Measurements from ENCODE around the gene BACE1-AS. TPM values are rescaled to one million over a fixed set of nuclear protein-coding genes. Genes with fewer than 3 reads are reported as not detected.

BACE1-AS gene
- total RNA-seq, 1 donor from 2014 or later: 10.3 TPM

DNA sequence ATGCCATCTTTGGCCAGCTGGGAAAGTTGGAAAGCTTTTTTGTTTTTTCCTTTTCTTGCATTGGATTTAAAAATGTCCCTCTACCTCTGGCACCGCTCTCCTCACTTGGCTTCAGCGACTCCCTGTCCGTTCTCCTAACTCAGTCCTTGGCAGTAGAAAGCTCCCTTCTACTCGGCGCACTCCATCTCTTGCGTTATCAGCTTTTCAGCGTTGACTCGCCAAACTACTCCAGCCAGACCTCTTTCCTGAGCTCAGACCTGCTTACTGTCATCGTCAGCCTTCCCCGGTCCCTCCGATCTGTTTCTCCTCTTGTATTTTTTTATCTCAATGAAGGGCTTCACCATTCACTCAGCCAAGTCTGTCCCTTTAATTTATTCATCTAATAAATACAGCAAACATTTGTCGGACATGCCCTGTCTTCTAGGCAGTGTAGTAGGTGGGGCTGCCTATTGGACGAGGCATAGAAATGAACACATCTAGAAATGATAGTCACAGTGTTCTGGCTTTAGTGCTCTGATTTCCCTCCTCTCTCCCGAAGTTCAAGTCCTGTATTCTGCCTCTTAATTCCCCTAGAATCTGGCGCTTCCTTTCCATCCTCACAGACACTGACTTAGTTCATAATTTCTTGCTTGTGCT is 37.3 kb downstream of the BACE1-AS start:
- H3K4me2 ChIP-seq: peak overlapping the region; percentile 92
- peak overlapping the region; percentile 92 for H3K4me3 ChIP-seq
- Mint-ChIP-seq H3K27ac (no peak overlapping the region), H3K36me3 (no peaks in the 10 kb centered on the region), H3K9me3 (no peaks in the 10 kb centered on the region), H3K27me3 (ENCODE audit: insufficient read depth, low read depth) (no peaks in the 10 kb centered on the region), H3K4me3 (no peak overlapping the region), H3K4me1 (peaks cover 3% of the 10 kb centered on the region)
- no peak overlapping the region for H3K27ac ChIP-seq
- no peaks in the 10 kb centered on the region for H3K4me1 ChIP-seq
- peak; percentile 25 for DNase-seq (ENCODE audit: low spot score)
- H3K27me3 ChIP-seq: no peaks in the 10 kb centered on the region
- peaks cover 14% of the 10 kb centered on the region for H4K20me1 ChIP-seq (ENCODE audit: low read depth)
- no peaks in the 10 kb centered on the region for H3K36me3 ChIP-seq
- peaks cover 8% of the 10 kb centered on the region for H3F3A ChIP-seq (ENCODE audit: low read depth)
- H3K9ac ChIP-seq: peak overlapping the region; percentile 40
- TF ChIP-seq EZH2 (IDR thresholded peaks at IDR 0.05): no peak
- TF ChIP-seq, protein P1, sequence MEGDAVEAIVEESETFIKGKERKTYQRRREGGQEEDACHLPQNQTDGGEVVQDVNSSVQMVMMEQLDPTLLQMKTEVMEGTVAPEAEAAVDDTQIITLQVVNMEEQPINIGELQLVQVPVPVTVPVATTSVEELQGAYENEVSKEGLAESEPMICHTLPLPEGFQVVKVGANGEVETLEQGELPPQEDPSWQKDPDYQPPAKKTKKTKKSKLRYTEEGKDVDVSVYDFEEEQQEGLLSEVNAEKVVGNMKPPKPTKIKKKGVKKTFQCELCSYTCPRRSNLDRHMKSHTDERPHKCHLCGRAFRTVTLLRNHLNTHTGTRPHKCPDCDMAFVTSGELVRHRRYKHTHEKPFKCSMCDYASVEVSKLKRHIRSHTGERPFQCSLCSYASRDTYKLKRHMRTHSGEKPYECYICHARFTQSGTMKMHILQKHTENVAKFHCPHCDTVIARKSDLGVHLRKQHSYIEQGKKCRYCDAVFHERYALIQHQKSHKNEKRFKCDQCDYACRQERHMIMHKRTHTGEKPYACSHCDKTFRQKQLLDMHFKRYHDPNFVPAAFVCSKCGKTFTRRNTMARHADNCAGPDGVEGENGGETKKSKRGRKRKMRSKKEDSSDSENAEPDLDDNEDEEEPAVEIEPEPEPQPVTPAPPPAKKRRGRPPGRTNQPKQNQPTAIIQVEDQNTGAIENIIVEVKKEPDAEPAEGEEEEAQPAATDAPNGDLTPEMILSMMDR (IDR thresholded peaks at IDR 0.05): no peak
- TF ChIP-seq EZH2phosphoT487 (IDR thresholded peaks at IDR 0.05): no peak
- no peaks in the 10 kb centered on the region for H3K9me3 ChIP-seq (ENCODE audit: low read depth)
- peak overlapping the region; percentile 96 for H2AFZ ChIP-seq (replicated peaks)
- H3K79me2 ChIP-seq (ENCODE audit: low read depth): peaks cover 10% of the 10 kb centered on the region

DNA sequence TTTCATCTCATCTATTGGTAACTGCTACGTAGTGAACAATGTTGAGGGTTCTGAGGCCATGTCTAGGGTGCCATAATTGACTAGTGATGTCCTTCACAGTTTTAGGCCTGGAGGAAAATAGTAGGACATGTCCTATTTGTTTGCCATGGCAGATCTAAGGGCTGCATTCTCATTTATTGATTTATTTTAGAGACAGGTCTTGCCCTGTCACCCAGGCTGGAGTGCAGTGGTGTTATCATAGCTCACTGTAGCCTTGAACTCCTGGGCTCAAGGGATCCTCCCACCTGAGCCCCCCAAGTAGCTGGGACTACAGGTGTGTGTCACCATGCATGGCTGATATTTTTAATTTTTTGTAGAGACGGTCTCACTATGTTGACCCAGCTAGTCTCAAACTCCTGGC is 41.7 kb downstream of the BACE1-AS start:
- no peaks in the 10 kb centered on the region for H3K27me3 ChIP-seq
- peaks cover 10% of the 10 kb centered on the region for H3K79me2 ChIP-seq (ENCODE audit: low read depth)
- no peaks in the 10 kb centered on the region for H3K27me3 Mint-ChIP-seq (ENCODE audit: insufficient read depth, low read depth)
- DNase-seq (ENCODE audit: low spot score): no peak
- peaks cover 20% of the 10 kb centered on the region for H4K20me1 ChIP-seq (ENCODE audit: low read depth)
- peaks cover 16% of the 10 kb centered on the region for H3K4me1 ChIP-seq
- H3K4me2 ChIP-seq: no peak overlapping the region
- no peak overlapping the region for H3K4me3 ChIP-seq
- peaks cover 1% of the 10 kb centered on the region for H3K36me3 Mint-ChIP-seq
- peaks cover 7% of the 10 kb centered on the region for H3F3A ChIP-seq (ENCODE audit: low read depth)
- no peak overlapping the region for H3K4me3 Mint-ChIP-seq
- no peak overlapping the region for H3K27ac ChIP-seq
- no peak overlapping the region for H2AFZ ChIP-seq (replicated peaks)
- H3K4me1 Mint-ChIP-seq: peaks cover 3% of the 10 kb centered on the region
- H3K9me3 ChIP-seq (ENCODE audit: low read depth): no peaks in the 10 kb centered on the region
- no peak overlapping the region for H3K27ac Mint-ChIP-seq
- TF ChIP-seq, protein P1 (IDR thresholded peaks at IDR 0.05): no peak
- H3K36me3 ChIP-seq: no peaks in the 10 kb centered on the region
- no peak overlapping the region for H3K9ac ChIP-seq
- no peaks in the 10 kb centered on the region for H3K9me3 Mint-ChIP-seq

DNA sequence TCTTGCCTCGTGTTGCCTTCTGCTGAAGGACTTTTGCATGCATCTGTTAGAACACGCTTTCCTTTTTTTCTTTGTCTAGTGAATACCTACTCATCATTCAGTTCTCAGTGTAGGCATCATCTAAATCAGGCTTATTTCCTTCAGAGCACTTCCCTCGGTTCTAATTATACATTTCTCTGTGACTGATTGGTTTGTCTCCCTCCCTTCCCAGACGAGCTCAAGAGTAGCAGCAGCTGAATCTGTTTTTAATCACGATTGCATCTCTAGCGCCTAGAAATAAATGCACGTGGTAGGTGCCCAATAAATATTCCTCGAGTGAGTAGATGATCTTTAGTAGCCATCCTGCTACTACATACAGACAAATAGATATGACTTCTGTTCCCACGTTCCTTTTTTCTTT is 42.8 kb downstream of the BACE1-AS start:
- Histone ChIP-seq H4K20me1 (ENCODE audit: low read depth) (peaks cover 13% of the 10 kb centered on the region), H3K9me3 (ENCODE audit: low read depth) (no peaks in the 10 kb centered on the region), H3K27me3 (no peaks in the 10 kb centered on the region), H3K4me3 (no peak overlapping the region), H3K9ac (no peak overlapping the region), H3K4me2 (no peak overlapping the region), H3F3A (ENCODE audit: low read depth) (peaks cover 7% of the 10 kb centered on the region), H2AFZ (replicated peaks) (no peak overlapping the region), H3K4me1 (peaks cover 16% of the 10 kb centered on the region), H3K36me3 (no peaks in the 10 kb centered on the region), H3K79me2 (ENCODE audit: low read depth) (peaks cover 2% of the 10 kb centered on the region), H3K27ac (no peak overlapping the region)
- peaks cover 5% of the 10 kb centered on the region for H3K36me3 Mint-ChIP-seq
- no peaks in the 10 kb centered on the region for H3K27me3 Mint-ChIP-seq (ENCODE audit: insufficient read depth, low read depth)
- DNase-seq (ENCODE audit: low spot score): no peak
- no peak overlapping the region for H3K4me3 Mint-ChIP-seq
- H3K27ac Mint-ChIP-seq: no peak overlapping the region
- TF ChIP-seq EZH2phosphoT487 (IDR thresholded peaks at IDR 0.05) (no peak), EZH2 (IDR thresholded peaks at IDR 0.05) (no peak)
- TF ChIP-seq, protein P1 (IDR thresholded peaks at IDR 0.05): no peak
- peaks cover 3% of the 10 kb centered on the region for H3K4me1 Mint-ChIP-seq
- no peaks in the 10 kb centered on the region for H3K9me3 Mint-ChIP-seq

All from neural progenitor cell (in vitro differentiated cells).